Uterus (tissue), 2 donors: ENCODE results near the gene PPFIBP2.

Experiments used
- POLR2A ChIP-seq, 2 donors: fragments of 450-650 bp; IDR thresholded peaks; one replicate each; pipeline ENCODE4 v1.6.1; 2016; ENCODE audit warnings: antibody characterized with exemption in 2 of 2, mild to moderate bottlenecking in 1 of 2, moderate library complexity in 1 of 2
- TF ChIP-seq, protein P1 (sequence below), 4 experiments: fragments of 200-600 bp in 2 of 4; fragments of 450-650 bp in 2 of 4; sonication (generic) in 2 of 4; IDR thresholded peaks; one replicate each; pipeline ENCODE4 v1.5.1; 2016 to 2019; ENCODE audit warnings: antibody characterized with exemption in 4 of 4, mild to moderate bottlenecking in 2 of 4, moderate library complexity in 1 of 4

DNA sequence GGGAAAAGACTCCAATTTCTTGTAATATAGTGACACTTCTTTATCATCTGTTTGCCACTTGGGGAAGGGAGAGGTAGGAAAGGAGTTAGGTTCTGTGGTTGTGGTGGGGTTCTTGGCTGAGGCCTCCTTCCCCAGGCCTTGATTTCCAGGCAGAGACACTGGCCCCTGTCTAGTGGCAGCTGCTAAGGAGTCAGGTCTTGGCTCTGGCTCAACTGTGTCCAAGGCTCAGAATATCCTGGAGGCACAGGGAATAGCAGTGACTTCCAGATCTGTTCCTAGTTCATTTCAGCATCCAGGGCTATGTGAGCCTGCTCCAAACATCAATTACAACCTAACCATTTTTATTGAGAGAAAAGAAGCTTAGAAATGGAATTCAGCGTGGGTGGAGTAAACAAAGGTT is 29.5 kb downstream of the PPFIBP2 start:
- TF ChIP-seq POLR2A (IDR thresholded peaks at IDR 0.05) = no peak
- TF ChIP-seq, protein P1, sequence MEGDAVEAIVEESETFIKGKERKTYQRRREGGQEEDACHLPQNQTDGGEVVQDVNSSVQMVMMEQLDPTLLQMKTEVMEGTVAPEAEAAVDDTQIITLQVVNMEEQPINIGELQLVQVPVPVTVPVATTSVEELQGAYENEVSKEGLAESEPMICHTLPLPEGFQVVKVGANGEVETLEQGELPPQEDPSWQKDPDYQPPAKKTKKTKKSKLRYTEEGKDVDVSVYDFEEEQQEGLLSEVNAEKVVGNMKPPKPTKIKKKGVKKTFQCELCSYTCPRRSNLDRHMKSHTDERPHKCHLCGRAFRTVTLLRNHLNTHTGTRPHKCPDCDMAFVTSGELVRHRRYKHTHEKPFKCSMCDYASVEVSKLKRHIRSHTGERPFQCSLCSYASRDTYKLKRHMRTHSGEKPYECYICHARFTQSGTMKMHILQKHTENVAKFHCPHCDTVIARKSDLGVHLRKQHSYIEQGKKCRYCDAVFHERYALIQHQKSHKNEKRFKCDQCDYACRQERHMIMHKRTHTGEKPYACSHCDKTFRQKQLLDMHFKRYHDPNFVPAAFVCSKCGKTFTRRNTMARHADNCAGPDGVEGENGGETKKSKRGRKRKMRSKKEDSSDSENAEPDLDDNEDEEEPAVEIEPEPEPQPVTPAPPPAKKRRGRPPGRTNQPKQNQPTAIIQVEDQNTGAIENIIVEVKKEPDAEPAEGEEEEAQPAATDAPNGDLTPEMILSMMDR (IDR thresholded peaks at IDR 0.05) = no peak
